NCI-H2081 (cell line): ENCODE measurements around the gene C1S.
A peak's percentile ranks its signal among the peaks of the same experiment; 100 is the strongest.

Experiments used
- DNase-seq, 2 experiments: peaks; one replicate each; lab custom pipeline; 2025; lab: John Stamatoyannopoulos, UW

C1S gene

GRCh38 chr12:7076493-7076892, 16.0 kb downstream of the C1S start:
- no peak for DNase-seq

GRCh38 chr12:7078163-7078562, 17.6 kb downstream of the C1S start:
- no peak for DNase-seq

GRCh38 chr12:7079826-7080125, 19.3 kb downstream of the C1S start:
- no peak for DNase-seq

- DNase-seq, result peak in 1 of 2 experiments; percentile 10
Observed at GRCh38 chr12:7081037-7081436, 20.5 kb downstream of the C1S start.

GRCh38 chr12:7083125-7083524, 22.6 kb downstream of the C1S start:
- no peak for DNase-seq

GRCh38 chr12:7089196-7089871, 28.8 kb downstream of the C1S start:
- no peak for DNase-seq

- no peak for DNase-seq
Observed at GRCh38 chr12:7090222-7090998, 29.9 kb downstream of the C1S start.

GRCh38 chr12:7091171-7091570, 30.7 kb downstream of the C1S start:
- DNase-seq, result no peak

GRCh38 chr12:7091660-7092228, 31.2 kb downstream of the C1S start:
- DNase-seq, result no peak

GRCh38 chr12:7092229-7092985, 31.9 kb downstream of the C1S start, which contains the start of gene C1R:
Gene C1R, minus strand, starts transcription at chr12:7092445. Its CDS starts 57 bp downstream, at chr12:7092388.
- DNase-seq, result peak; percentile 43 to 64

GRCh38 chr12:7092986-7093460, 32.5 kb downstream of the C1S start:
- no peak for DNase-seq

GRCh38 chr12:7093486-7093885, 33.0 kb downstream of the C1S start:
- DNase-seq, result no peak

GRCh38 chr12:7093892-7094291, 33.4 kb downstream of the C1S start:
- DNase-seq, result no peak

- DNase-seq, result no peak
Observed at GRCh38 chr12:7096006-7096932, 35.8 kb downstream of the C1S start.

GRCh38 chr12:7096979-7097378, 36.5 kb downstream of the C1S start:
- no peak for DNase-seq

GRCh38 chr12:7099290-7099996, 38.9 kb downstream of the C1S start:
- peak; percentile 94 to 98 for DNase-seq

- peak; percentile 73 to 88 for DNase-seq
Observed at GRCh38 chr12:7100239-7100638, 39.7 kb downstream of the C1S start.

GRCh38 chr12:7101047-7101693, 40.7 kb downstream of the C1S start:
- no peak for DNase-seq

GRCh38 chr12:7101694-7102131, 41.2 kb downstream of the C1S start:
- DNase-seq, result peak; percentile 14 to 71

GRCh38 chr12:7102582-7102981, 42.1 kb downstream of the C1S start:
- no peak for DNase-seq
